COR-L47 (cell line): ENCODE measurements around the gene SRMS.
A peak's percentile ranks its signal among the peaks of the same experiment; 100 is the strongest.

Source experiments
- DNase-seq: peaks from one replicate; lab custom pipeline; 2025; lab: John Stamatoyannopoulos, UW

SRMS gene

DNA sequence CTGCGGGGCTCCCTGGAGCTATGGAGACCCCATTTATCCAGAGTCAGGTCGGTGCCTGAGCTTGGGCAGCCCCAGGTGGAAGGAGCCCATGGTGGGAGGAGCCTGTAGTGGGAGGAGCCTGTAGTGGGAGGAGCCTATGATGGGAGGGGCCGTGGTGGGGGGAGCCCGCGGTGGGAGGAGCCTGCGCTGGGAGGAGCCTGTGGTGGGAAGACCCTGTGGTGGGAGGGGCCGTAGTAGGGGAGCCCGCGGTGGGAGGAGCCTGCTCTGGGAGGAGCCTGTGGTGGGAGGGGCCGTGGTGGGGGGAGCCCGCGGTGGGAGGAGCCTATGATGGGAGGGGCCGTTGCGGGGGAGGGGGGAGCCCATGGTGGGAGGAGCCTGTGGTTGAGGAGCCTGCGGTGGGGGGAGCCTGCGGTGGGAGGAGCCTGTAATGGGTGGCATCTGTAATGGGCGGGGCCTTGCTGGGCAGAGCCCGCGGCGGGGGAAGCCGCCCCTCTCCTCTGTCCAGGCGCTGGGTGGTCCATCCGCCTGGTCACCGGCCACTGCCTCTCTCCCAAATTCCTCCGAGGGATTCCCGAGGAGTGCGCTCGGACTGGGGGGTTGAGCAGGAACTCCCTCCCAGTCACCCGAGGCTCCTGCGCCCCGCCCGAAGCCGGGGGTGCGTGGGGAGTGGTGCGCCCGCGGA, 5.8 kb upstream of the SRMS start:
- DNase-seq = no peak

DNA sequence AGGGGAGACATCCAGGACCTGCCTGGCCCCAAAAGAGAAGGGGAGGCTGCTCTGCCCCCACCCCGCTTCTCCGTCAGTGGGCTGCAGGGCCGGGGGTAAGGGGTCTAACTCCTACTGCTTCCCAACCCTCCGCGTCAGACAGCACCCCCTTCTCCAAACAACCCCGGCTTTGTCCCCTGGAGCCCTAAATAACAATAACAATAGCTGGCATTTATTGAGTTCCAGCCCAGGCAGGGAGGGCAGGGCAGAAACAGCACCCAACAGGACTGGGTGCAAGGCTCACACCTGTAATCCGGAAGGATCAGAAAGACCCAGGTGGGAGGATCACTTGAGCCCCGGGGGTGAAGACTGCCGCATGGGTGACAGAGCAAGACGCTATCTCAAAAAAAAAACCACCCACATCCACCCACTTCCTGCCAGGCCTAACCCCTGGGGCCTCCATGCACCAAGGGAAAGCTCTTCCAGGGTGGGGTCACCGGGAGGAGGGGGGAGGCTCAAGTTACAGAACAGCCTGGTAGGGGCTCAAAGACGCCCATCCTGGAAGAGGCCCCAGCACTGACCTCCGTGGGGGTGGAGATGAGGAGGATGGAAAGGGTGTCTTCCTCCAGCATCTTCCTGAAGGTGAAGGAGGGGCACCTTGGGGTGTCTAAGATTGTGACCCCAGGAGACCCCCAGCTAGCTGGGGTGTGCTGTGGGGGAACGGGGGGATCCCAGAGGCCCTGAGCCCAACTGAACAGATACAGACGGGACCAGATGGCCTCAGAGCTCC, 5.1 kb upstream of the SRMS start:
- DNase-seq = no peak

DNA sequence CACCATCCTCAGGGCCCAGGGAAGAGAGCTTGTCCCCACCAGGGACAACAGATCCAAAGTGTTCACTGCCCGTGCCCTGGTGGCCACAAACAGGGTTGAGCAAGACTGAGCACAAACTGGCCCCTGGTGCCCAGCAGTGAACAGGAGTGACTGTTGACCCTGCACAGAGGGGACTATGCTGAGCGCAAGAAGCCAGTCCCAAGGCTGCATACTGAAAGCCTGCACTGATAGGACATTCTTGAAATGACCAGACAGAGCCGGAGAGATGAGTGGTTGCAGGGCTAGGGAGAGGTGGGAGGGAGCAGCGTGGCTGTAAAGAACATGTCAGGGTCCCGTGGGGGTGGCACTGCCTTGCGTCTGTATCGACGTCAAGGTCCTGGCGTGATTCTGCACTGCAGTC, 3.5 kb upstream of the SRMS start:
- DNase-seq = no peak

DNA sequence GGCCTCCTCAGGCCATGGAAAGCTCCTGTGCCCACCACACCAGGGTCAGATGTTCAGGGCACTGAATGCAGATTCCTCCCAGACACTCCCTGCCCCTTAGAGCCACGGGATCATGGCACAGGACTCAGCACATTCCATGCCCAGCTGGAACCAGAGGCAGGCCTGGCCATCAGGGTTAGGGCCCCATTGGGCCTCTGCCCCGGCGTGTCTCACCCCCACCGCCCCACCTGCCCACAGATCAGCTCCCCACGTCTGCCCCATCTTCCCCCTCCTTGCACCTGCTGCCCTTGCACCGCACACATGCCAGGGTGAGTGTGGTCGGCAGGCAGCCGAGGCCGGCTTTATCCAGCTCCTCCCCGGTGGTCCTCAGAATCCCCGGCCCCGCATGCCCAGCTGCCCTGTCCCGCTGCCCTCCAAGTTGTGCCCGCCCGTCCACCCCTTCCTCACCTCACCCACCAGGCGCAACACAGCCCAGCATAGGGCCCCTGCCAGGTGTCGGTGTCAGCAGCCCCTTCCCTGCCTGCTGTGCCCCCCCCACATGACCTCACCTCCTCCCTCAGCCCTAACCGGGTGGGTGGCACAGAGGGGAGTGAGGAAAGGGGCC, 2.2 kb upstream of the SRMS start:
- DNase-seq = no peak

DNA sequence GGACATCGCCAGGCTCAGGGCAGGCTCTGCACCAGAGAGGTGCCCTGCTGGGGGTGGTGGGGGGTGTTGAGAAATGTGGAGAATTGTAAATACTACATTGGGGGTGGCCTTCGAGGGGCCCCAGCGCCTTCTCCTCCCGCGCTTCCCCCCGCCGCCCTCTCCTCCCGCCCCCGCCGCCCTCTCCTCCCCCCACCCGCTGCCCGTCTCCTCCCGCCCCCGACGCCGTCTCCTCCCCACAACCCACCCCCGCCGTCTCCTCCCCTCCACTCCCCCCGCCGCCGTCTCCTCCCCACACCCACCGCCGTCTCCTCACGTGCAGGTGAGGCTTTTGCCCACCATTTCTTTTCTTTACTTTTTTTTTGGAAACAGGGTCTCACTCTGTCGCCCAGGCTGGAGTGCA, 1.5 kb upstream of the SRMS start:
- no peak for DNase-seq

DNA sequence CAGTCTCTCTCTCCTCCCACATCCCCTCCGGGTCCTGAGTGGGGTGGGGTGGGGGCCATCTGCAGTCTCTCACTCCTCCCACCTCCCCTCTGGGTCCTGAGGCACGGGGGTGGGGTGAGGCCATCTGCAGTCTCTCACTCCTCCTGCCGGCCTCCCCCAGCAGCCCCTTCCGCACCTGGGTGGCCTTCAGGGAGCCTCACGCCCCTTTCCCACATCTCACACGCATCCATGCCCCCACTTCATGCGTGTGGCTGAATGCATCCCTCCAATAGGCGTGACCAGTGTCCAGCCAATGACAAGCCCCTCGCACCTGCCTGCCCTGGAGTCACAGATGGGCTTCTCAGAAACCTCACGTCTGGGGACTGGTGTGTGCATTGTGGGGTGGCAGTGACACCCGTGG, 993 bp upstream of the SRMS start:
- DNase-seq = no peak

DNA sequence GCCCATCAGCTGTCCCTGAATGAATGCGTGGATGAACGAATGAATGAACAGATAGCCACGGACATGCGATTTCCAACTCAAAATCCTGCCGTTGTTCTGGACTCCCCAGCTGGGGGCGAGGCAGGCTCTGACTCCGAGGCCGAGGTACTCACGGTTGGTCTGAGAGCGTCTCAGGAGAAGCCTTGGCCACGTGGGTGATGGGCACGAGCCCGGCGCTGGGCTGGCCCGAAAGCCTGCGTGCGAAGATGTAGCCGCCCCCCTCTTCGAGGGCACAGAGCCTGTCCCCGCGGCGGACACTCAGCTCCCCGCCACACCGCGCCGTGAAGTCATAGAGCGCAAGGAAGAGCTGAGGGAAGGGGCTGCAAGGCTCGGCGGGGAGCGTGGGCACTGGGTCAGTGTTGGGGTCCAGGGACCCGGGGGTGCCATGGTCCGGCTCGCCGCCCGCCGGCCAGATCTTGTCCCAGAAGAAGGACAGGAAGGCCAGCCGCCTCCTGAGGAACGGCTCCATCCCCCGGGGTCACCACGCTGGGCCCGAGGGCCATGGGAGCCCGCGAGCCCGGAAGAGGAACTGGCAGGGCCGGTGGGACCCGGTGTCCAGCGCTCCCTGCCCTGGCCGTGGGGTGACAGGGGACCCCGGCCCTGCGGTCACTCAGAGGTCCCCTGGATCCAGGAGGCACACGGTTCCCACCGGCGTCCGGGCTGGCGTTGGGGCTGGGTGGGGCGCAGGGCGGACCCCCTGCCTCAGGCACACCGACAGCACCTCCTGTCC, 409 bp downstream of the SRMS start:
- DNase-seq = no peak

DNA sequence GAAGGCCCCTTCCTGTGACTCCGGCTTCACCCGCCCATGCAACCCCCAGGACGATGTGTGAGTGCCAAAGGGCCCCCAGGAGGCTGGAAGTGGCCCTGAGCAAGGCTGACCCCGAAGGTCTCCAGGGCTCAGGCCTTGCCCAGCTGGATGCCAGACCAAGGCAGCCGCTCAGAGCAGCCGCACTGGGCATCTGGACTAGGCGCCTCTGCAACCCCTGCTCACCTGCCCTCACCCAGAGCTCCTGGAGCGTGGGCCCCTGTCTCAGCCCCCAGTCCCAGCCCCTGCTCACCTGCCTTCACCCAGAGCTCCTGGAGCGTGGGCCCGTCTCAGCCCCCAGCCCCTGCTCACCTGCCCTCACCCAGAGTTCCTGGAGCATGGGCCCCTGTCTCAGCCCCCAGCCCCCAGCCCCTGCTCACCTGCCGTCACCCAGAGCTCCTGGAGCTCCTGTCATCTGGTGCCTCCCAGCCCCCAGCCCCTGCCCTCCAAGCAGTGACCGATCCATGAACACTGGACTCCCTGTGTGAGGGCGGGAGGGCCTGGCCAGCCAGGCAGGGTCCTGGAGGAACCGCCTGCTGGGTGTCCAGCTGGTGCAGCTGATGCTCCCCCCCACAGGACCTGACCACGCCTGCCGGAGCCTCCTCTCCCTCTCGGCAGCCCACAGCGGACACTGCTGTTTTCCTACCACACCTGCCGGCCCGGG, 1.1 kb downstream of the SRMS start:
- no peak for DNase-seq

DNA sequence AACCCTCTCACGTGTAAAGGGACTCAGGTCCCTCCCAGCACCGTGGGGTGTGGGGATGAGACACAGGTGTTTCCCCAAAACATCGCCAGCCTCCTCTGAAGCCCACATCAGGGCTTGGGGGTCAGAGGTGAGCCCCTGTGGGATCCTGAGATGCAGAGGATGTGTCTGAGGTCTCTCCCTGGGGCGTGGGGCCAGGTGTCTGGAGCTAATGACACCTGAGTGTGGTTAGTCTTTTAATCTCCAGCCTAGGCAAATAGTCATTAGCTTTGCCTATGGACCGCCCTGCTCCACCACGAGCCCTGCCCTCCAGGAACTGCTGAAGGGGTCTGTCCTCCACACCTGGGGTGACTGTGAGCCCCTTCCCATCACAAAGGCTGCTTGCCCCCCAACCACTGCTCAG, 1.7 kb downstream of the SRMS start:
- no peak for DNase-seq

DNA sequence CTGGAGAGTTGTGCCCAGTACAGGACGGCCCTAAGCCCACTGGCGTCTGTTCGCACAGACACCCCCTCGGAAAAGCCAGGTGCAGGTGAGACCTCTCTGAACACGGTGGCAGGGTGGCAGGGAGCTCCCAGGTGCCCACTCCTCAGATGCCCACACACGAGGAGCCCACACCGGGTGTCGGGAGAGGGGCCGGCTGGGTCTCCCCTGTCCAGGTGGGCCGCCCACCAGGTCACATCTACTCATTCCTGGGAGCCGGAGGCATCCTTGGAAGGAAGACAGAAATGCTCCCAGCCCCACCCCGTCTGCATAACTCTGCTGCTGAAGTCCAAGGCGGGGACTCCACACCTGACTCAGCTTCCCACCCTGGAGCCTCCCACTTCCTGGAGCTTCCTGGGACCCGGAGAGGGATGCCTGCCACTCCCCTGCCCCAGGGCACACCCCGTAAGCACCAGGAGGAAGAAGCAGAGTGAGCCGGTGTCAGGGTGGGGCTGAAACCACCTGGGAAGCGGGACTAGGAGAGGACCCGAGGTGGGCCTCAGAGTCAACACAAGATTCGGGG, 2.5 kb downstream of the SRMS start:
- no peak for DNase-seq

DNA sequence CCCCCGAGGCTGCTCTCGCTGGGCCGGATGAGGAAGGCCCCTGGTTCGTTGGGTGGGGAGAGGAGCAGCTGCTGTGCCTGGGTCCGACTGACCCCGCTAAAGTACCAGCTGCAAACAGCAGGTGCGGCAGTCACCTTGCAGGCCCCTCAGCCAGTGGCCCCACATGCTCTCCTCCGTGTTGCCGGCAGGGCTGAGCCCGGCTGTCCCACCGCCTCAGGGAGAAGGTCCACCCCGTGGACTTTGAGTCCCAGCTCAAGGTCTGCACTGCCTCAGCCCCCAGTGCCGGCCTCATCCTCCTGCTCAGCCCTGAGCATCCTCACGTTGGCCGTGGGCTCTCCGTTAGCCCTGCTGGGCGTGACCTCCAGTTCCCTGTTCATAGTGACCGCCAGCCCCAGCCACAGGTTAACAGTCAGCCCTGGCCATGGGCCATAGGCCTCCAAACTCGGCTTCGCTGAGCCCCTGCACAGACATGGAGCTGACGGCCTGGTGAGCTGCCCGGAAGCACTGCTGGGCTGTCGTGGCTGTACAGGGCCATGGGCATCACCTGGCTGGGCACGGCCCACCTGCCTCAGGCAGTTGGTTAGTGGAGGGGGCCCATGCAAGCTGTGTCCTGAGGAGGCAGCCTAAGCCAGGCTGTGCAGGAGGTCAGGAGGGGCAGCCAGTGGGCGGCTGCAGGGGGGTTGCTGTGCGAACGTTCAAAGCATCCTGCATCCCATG, 3.1 kb downstream of the SRMS start:
- no peak for DNase-seq

DNA sequence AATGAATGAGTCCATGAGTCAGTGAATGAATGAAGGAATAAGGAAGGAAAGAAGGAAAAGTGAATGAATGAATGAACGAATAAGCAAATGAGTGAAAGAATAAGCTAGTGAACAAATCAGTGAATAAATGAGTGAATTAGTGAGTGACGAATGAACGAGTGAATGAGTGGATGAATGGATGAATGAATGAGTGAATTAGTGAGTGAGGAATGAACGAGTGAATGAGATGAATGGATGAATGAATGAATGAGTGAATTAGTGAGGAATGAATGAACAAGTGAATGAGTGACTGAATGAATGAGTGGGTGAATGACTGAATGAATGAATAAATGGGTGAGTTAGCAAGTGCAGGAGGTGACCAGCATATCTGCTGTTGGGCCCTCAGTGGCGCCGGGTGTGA, 3.8 kb downstream of the SRMS start:
- no peak for DNase-seq

DNA sequence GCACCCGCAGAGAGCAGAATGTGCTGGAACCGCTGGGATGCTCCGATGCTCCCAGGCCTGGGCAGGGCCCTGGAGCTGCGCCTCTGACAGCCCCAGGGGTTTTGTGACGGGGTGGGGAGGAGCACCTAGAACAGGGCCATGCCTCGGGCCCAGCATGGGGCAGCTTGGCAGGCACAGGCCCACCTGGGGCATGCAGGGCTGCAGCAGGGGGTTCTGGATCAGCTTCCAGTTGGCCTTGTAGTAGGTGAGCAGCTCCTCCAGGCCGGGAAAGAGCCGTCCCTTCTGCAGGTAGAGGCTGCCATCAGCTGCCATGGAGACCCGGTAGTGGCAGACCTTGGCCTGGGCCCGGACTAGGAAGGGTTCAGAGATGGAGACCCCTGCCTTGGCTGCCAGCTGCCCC, 4.4 kb downstream of the SRMS start:
- no peak for DNase-seq

DNA sequence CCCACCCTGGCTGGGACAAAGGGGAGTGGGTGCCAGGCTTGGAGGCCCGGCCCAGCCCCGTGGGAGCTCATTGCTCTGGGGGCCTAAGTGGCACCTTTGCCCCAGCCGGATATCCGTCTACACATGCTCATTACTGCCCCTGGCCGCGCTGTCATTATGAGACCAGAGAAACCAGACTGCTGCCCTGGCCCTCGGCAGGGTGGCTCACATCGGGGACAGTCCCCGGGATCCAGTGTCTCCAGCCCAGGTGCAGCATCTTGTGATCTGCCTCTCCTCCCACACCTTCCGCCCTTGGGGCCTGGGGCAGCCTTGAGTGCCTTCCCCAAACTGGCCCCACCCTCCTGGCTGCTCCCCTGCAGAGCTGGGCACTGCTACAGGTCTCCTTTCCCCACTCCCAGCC, 4.9 kb downstream of the SRMS start:
- no peak for DNase-seq

DNA sequence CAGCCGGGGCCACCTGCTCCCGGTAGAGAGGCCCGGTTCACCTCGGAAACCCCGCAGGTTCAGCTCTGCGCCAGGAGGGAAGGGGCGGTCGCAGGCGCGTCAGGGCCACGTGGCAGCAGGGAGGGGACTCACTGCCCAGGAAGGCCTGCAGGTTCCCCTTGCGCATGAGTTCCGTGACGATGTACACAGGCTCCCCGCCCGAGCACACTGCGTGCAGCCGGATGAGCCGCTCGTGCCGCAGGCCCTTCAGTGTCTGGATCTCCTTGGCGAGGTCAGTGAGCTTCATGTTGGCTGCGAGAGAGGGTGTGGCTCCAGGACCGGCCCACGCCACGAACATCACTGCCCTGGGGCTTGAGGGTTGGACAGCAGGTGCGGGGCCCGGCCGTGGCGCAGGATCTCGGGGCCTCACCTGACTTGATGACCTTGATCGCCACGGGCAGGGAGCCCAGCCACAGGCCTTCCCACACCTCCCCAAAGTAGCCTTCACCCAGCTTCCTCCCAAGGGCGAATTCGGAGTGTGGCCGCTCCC, 5.5 kb downstream of the SRMS start:
- no peak for DNase-seq

DNA sequence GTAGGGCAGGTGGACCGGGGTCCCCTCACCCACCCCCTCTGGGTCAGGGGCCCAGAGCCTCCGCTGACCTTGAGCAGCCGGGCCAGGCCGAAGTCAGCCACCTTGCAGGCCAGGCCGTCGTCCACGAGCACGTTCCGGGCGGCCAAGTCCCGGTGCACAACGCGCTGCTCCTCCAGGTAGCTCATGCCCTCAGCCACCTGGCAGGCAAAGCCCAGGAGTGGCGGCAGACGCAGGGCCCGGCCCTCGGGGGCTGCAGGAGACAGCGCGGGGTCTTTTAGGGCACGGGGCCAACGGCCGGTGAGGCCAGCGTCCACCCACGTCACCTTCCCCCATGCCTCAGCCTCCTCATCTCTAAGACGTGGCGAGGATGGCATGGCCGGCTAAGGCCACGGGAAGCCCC, 6.2 kb downstream of the SRMS start:
- DNase-seq = no peak

DNA sequence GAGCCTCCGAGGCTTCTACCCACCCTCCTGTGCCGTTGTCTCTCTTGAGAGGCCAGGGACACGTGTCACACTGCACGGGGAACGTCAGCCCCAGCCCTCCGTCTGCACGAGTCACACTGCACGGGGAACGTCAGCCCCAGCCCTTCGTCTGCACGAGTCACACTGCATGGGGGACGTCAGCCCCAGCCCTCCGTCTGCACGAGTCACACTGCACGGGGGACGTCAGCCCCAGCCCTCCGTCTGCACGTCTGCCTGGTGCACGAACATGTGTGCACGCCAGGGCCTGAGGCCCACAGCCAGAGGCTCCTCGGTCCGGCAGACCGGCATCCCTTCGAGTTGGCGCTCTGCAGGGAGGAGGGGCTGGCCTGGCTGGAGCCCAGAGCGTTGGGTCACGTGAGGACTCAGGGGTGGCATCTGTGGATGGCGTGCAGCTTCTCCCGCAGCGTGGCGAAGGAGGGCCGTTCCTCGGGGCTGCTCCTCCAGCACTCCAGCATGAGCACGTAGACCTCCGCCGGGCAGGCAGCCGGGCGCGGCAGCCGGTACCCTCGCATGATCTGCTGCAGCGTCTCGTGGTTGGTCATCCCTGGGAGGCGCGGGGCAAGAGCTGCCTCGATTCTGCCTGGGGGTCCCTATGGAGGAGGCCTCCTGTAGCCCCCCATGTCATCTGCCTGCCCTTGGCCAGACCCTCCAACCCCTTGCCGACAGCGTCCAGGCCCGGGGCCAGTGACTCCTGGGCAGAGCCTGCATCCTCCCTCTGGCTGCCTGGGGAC, 6.9 kb downstream of the SRMS start:
- no peak for DNase-seq

DNA sequence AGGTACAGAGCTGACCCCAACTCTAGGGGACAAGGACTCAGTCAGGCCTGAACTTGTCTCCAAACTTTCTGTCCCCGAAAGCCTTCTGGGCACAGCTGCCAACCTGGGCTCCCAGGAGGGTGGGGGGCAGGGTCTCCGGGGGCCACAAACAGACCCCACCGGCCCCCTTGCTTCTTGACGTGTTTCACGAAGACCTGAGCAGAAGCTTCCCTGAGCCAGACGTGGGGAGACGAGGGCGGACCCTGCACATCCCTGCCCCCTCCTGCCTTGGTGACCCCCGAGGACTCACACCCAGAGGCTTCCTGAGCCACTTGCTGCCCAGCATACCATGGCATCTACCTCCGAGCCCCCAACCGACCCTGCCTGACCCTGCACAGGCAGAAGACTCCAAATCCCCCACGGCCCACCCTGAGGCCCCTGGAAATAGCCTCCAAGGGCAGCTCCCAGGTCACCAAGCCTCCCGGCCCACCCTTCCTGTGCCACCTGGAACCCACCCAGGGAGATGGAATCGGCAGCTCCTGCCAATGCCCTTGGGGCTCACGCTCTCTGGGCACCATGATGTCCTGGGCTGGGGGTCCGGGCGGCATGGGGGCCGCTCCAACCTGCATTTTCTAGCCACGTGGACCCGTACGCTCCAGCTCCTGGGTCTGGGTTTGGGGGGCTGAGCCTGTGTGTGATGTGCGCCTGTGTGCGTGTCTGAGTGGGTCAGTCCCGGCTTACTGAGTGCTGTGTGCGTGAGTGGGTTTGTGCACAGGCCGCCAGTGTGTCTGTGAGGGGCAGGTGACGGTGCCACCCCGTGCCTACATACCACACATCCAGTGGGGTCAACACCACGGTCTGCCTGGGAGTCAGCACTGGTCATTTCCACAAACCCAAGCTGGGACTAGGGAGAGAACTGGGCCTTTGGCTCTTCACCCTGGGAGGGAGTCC, 7.8 kb downstream of the SRMS start:
- no peak for DNase-seq

DNA sequence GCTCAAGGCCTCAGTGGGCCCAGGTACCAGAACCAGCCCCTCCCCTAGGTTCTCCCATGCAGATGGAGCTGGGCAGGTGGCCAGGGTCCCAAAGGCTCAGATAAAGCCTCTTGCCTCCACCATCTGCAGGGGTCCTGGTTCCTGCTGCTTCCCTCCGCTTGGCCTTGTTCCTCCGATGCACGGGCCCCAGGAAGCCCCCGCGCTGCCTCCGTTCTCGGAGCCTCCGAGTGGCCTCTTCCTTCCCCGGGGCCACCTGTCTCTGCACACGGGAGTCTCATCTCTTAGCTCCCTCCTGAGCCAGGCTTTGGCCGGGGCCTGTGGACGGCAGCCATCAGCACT, 8.5 kb downstream of the SRMS start:
- DNase-seq = peak; percentile 85
